Activated T-helper 1 cell treated with anti-CD3 and anti-CD28 coated beads, Interleukin-2, amount 50 U/mL, for 16 hours (primary cell): ENCODE data around the gene ART3.
A peak's percentile ranks its signal among the peaks of the same experiment; 100 is the strongest.

ENCODE experiments used
- DNase-seq, 2 donors: peaks; one replicate each; pipeline ENCODE4 v3.0.0-alpha.2; 2020; ENCODE audit warnings: low read depth in 1 of 2, low spot score in 1 of 2

The ART3 gene

DNA sequence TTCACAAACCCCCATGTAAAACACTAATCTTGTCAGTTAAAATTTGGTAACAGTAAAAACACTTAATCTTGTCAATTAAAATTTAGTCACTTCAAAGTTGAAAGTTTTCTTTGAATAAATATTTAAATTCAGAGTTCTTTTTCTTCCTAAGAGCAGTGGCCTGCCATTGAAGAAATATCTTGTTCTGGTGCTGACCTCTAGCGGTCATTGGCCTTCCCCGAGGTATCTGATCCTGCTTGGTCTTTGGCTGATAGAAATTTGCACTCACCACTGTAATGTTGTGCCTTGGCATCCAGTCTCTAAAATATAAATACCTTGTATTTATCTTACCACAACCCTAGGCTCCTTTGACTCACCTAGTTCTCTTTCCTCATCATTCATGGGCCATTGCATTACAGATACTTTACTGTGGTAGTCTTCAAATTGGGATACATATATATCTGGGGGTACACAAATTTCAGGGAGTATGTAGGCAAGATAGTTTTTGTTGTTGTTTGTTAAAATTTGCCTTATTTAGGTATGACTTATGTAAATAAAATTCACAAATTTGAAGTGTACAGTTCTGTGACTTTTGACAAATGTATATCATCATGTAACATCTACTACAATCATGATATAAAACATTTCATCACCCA lies 6.7 kb upstream of the ART3 start:
- DNase-seq = peak; percentile 28 to 48

DNA sequence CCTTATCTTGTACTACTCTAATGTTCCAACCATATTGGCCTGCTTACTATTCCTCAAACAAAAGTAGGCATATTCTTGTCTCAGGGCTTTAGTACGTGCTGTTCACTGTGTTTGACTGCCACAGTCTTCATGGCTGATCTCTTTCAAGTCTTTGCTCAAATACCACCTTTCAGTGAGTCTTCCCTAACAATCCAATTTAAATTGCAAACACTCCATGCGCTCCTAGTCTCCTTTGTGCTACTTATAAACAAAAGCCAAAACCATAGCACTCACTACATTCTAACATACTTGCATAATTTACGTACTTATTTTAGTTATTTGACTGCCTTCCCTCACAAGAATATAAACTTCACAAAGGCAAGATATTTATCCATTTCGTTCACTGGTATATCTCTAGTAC lies 1.7 kb upstream of the ART3 start:
- DNase-seq = no peak

DNA sequence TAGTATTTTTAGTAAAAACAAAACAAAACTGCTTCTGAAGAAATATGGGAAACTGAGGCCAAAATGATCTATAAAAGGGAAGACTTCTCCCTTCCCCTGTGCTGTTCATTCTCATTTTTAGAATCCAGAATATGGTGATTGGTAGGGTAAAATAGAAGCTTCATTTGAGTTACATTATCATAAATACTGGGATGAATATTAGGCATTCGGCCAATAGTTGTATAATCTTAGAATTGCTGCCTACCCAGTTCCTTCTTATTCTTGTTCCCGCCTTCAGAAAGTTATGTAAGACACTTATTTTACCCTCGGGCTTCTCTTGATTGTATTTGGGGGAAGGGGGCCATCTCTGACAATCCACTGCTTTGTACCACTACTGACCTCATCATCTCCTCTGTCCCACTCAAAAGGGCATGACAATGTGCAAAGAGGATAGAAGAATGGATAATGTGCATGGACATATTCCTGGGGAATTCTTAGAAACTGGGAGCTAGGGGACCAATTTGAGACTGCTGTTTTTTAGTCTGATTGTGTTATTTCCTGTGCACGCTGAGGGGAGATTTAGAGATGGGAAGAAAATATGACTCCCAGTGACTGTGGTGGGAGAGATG lies 588 bp downstream of the ART3 start:
- no peak for DNase-seq

DNA sequence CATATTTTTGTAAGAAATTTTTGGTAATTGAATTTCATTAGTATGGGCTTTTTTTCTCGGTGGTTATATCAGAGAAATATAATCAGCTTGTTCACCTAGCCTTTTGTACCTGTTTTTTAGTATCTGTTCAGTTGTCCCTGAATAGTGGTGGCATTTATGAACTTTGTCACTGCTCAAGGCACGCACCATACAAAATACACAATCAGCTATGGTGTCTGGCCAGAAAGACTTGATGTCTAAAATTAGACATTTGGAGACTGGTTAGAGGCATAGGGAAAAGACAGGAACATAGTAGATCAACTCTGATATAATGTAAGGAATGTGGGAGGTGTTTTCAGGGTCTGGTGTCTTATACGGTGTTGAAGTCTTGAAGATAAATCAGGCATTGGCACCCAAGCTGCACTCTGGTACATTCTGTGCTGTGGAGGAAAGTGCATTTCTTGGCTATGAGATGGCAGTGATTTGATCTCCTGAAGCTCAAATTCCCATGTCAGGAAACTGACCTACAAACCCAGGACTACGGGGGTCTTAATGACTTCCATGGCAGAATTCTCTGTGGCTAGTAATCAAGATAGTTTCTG lies 3.6 kb downstream of the ART3 start:
- no peak for DNase-seq

DNA sequence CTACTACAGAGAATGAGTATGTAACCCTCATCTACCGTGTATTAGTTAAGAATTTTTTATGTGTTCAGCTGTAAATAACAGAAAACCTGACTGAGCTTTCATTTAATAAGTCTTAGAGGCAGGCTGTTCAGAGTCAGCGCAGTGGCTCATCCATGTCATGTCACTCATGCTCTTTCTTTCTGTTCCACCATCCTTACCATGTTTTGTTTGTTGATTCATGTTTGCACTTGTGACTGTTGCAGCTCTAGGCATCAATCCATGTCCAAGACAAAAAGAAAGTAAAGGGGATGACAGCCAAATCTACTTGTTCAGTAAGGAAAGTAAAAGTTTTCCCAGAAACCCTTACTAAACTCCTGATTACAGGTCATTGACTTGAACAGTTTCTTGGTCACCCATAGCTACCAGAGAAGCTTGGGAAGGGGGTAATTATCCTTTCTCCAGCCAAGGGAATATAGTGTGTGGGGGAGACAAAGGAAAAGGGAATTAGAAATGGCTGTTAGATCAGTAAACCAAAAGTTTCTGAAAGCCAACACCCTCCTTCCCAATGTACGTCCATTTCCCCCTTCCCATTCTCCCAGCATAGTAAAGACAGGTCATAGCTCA lies 9.0 kb downstream of the ART3 start:
- DNase-seq = no peak

DNA sequence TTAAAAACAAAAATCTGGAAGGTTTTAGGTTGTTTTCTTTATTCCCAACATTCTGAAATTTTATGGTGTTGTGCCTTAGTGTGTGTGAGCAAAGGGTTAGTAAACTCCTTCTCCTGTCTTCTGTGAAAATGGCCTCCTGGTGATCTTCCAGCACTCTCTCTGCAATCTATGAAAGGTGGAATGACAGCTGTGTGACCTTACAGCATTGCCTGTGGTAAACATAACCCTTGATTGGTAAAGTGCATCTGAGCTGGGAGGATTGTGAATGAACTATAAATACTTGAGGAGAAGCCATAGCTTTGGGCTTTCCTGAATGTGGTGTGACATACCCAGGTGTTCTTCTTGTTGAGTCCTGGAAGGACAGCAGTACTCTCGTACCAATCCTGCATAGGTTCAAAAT lies 10.0 kb downstream of the ART3 start:
- DNase-seq = no peak

DNA sequence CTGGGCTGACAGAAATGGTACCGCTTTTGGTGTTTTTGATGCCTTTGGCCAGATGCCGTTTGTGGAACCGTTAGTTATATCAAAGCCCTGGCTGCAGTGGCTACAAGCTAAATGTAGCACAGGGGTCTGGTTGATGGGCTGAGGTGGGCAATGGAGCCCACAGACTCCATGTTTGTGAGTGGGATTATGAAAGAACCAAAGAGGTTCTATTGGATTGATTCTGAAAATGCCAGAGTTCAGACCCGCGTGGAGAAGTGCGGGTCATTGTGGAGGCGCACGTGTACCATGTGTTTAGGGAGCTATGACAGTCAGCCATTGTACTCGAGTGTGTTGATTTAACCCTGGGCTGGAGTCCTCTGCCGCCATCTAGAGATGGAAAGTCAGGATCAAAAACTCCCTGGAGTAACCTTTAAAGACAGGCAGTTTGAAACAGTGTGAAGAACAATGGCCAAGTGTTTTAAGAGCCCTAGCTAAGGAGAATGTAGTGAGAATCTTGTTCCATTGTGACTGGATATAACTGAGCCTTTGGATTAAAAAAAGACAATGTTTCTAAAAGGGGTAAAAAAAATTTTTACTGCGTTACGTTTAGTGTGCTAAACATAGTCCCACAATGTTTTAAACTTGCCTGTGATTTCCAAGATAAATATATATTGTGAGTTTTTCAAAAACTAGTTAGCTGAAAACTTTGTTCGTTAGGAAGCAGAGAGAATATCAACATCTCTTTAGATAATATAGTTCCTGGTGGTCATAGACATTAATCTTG lies 12.7 kb downstream of the ART3 start:
- no peak for DNase-seq

DNA sequence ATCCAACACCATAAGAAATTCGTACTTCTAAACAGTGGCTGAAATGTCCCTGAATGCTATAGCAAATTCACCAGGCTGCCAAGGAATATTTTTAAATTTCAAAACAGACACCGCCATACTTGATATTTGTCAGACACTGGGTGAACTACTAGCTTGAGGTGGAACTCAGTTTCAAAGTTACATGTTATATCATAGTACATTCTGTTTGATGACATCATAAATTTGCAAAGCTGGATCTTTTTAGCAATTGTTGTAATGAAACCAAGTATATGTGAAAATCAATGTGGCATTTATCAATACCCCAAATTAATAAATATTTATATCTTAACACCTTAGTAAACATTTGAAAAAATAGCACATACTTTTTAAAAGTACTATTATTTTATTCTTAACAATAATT lies 14.2 kb downstream of the ART3 start:
- no peak for DNase-seq

DNA sequence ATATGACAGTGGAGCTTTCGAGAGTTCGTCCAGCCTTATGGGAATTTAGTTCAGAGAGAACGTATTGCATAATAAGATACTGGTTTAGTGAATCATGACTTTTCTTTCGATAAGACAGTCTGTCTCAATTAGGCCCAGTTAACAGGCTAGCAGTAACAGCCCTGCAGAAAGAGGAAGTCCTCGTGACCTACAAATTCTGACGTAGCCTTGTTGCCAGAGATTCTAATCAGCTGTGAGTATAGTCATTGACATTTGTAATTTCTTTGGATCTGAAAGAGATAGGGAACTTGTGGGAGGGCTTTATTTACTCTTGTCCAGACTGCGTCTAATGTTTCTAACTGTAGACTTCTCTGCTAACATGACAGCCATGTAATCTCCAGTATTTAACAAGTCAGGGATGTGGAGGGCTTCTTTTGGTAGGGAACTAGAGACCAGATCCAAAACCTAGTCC lies 15.8 kb downstream of the ART3 start:
- DNase-seq = no peak

DNA sequence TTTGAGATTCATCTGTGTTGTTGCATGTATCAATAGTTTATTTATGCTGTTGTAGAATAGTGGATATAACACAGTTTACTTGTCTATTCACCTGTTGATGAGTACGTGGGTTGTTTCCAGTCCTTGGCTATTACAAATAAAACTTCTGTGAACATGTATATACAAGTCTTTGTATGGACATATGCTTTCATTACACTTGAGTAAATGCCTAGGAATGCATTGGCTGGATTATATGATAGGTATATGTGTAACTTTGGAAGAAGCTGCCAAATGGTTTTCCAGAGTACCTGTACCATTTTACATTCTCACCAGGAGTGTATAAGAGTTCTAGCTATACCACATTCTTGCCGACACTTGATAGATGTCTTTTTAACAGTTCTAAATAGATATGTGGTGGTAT lies 16.5 kb downstream of the ART3 start:
- DNase-seq = no peak

DNA sequence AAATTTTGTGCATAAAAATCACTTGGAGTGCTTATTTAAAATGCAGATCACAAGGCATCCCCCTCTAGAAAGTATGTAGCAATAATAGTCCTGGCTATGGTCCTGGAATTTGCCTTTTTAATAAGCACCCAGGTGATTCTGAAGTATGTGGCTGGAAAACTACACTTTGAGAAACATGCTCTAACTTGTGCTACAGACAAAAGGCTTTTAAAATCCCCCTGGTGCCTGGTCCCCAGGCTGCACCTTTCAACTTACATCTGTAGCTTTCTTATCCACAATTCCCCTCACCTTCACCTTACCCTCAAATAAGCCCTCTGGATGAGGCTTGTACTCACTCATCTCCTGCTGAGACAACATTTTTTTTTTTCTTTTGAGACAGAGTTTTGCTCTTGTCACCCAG lies 21.1 kb downstream of the ART3 start:
- DNase-seq = no peak

DNA sequence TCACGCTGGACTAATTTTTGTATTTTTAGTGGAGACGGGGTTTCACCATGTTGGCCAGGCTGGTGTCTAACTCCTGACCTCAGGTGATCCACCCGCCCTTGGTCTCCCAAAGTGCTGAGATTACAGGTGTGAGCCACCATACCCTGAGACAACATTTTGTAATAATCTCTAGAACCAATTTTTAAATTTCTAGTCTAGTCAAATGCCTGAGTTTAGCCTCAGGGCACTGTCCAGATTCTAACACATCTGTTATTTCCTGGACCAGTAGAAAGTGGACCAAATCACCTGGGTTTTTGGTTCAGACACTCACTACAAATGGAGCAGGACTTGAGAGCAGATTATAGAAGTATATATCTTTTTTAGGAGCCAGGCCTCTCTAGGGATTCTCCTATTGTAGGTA lies 21.6 kb downstream of the ART3 start:
- no peak for DNase-seq

DNA sequence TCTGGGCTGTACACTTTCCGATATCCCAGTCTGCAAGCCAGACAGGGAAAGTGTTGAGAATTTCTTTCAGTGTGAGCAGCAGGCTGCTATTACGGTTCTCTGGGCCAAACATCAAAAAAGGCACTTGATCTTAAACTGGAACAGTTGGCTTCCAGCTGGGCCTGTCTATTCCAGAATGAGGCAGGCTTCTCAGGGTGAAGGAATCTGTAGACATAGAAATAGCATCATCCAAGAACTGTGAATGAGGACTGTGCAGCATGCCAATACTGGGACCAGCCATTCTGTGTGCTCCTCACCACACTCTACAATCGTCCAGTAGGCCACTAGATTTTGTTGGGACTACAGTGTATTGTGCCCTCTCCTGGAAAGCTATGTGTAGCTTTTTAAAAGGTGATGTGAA lies 31.1 kb downstream of the ART3 start:
- no peak for DNase-seq

DNA sequence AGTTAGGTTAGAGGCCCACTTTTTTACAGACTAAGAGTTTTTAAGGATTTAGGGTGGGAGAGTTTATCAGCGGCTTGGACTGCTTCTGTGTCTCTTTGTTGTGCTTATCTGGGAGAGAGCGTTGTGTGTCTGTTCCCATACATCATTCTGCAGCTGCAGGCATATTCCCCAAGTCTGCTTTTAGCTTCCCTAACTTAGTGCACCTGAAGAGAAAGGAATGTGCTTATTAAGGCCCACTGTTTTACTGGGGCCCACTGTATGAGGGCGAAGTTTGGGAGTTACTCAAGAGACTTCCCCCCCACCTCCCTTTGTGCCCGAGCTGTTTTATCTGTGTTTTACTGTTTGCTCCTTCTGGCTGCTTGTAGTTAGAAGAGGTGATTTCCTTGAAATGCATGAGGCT lies 31.9 kb downstream of the ART3 start:
- no peak for DNase-seq

DNA sequence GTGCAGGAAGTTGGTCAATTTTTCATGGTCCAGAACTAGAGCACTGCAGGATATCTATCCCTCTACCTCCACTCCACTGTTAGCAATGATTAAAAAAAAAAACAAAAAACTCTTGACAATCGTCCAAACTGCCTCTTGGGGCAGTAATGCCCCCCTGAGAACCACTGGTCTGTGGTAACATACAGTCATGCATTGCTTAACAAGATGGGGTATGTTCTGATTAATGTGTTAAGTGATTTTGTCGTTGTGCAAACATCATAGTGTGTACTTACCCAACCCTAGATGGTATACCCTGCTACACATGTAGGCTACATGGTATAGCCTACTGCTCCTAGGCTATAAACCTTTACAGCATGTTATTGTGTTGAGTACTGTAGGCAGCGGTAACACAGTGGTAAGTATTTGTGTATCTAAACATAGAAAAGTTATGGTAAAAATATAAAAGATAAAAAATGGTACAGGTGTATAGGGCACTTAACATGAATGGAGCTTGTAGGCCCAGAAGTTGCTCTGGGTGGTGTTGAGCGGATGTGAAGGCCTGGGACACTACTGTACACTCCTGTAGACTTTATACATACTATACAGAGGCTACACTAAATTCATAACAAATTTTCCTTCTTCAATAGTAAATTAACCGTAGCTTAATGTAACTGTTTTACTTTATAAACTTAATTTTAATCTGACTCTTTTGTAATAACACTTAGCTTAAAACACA lies 34.1 kb downstream of the ART3 start:
- DNase-seq = no peak

DNA sequence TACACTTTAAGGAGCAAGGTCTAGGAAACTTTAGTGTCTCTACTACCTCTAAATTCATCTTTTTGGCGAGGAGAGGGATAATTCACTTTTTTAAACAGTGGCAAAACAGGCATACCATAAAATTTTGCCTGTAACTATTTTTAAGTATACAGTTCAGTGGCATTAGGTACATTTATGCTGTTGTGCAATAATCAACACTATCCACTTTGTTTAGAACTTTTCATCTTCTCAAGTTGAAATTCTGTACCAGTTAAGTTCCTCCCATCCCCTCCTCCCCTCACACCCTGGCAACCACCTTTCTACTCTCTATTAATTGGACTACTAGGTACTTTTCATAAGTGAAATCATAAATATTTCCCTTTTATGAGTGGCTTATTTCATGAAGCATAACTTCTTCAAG lies 42.3 kb downstream of the ART3 start:
- DNase-seq = no peak

DNA sequence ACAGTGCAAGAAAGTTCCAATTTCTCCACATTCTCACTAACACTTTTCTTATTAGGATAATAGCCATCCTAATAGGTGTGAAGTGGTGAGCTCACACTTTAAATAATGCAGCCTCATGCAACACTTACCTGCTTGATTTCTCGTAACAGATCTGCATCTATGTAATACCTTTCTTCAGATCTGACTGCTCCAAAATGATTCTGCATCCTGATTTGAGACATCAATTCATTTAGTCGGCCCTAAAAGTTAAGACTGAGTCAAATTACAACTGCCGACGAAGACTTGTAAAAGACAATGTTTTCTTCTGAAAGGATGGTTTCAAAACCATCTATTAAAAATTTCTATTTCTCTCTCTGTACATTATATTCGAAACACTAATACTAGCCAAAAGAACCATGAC lies 43.0 kb downstream of the ART3 start:
- DNase-seq = no peak

DNA sequence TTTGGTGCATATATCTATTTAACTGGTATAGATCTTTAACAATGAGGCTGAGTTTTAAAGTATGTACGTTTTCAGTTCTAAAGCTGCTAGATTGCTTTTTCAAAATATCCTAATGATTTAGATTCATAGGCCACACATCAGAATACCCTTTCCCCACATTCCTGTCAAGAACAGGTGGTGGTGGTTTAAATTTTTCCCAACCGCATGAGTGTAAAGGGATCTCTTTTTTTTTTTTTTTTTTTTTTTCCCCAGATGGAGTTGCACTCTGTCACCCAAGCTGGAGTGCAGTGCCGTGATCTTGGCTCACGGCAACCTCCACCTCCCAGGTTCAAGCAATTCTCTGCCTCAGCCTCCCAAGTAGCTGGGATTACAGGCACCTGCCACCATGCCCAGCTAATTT lies 45.7 kb downstream of the ART3 start:
- no peak for DNase-seq

DNA sequence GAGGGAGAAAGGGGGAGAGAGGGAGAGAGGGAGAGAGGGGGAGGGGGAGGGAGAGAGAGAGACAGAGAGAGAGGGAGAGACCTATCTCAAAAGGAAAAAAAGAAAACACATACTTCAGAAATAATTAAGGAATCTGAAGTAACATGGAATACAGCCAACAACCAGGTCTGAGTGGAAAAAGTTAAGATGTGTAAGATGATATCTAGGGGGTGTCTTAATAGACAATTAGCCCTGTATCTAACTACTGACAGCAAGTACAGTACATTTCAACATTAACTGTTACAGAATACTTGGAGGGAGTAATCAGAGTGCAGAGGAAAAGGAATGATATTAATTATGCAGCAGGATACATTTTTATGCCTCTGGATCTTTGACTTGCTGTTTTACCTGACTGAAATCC lies 51.3 kb downstream of the ART3 start:
- DNase-seq = no peak

DNA sequence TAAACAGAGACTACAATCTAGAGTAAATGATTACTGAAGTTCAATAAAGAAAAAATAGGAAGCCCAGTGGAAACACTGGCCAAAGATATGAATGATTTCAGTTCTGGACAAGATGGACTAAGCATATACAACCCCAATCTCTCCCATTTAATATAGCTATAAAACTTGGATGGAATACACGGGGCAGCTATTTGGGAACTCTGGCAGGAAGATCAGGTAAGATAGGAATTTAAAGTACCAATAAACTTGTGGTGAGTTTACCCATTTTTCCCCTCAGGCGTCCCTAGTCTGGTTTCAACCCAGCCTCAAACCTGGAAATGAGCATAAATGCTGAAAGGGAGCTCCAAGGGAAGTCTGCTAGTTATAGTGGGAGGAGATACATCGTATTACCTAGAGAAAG lies 53.2 kb downstream of the ART3 start:
- DNase-seq = no peak

DNA sequence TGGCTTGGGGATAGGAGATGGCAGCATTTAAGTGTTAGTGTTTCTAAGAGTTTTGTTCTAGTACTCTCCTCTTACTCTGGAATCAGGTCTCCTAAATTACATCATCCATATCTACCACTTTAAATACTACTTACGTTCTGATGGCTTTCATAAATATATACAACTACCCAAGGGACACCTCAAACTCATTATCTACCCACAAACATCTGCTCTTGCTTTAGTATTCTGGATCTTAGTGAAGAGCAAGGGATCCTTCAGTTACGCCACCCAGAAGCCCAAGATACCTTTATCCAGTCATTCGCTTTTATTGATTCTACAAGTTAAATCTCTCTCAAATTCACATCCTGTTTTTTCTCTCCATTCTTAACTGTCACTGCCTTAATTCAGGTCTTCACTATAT lies 66.7 kb downstream of the ART3 start:
- DNase-seq = no peak
